Spleen (tissue), 7 donors: ENCODE results near the gene KISS1R.

Experiments
- CTCF ChIP-seq, 11 experiments: fragments of 200-600 bp in 7 of 11; fragments of 450-650 bp in 4 of 11; sonication (generic) in 4 of 11; IDR thresholded peaks in 8 of 11; conservative IDR thresholded peaks in 3 of 11; 1 replicate in 7 of 11; 2 replicates in 4 of 11; pipeline versions ENCODE4 v1.4.0 to v1.8.0; 2016 to 2021; ENCODE audit warnings: antibody characterized with exemption in 11 of 11, inconsistent platforms in 4 of 11, mild to moderate bottlenecking in 1 of 11
- POLR2A ChIP-seq, 3 donors: fragments of 450-650 bp; IDR thresholded peaks; one replicate each; pipeline ENCODE4 v1.5.1; 2017; ENCODE audit warnings: antibody characterized with exemption in 3 of 3, mild to moderate bottlenecking in 1 of 3
- donor health status: DM: no; HTN: no; CAD: no; lungs with moderate emphysema.
- donor health status: DM: no; HTN: no; CAD: no.
- donor health status: DM: no; HTN: no; CAD: no.

- TF ChIP-seq CTCF (IDR thresholded peaks at IDR 0.05 in 8 of 11, conservative IDR thresholded peaks at IDR 0.05 in 3 of 11) (no peak), POLR2A (IDR thresholded peaks at IDR 0.05) (no peak)
Observed at GRCh38 chr19:896999-897398, 20.1 kb upstream of the KISS1R start.
